H1 (cell line): Measurements from ENCODE around the gene GTPBP10. TPM values are rescaled to one million over a fixed set of nuclear protein-coding genes. Genes with fewer than 3 reads are reported as not detected.
"Not testable (repeated sequence)": the region's sequence is repeated elsewhere in the genome, so short reads cannot be mapped to it uniquely, and the experiment has no call there.

Source experiments
- CTCF ChIA-PET: fragments of 300-600 bp; sonication (Branson Sonifier 250); formaldehyde crosslinking; loops from one replicate; lab custom pipeline; 2021; ENCODE audit not compliant: partially characterized antibody; lab: Charles Lee
- POLR2A ChIA-PET: fragments of 300-600 bp; sonication (Branson Sonifier 250); formaldehyde crosslinking; loops from one replicate; lab custom pipeline; 2021; ENCODE audit warnings: inconsistent platforms; ENCODE audit not compliant: partially characterized antibody; lab: Charles Lee
- DNase-seq, 2 experiments: peaks; one replicate each; pipeline versions ENCODE4 v3.0.0 to v3.0.0-alpha.2; 2010 to 2022; ENCODE audit warnings: low spot score in 2 of 2, low read depth in 1 of 2, mixed read lengths in 1 of 2
- FAIRE-seq: peaks from 2 replicates; lab custom pipeline; 2011; peaks lifted over from hg19 to GRCh38; lab: Jason Lieb, UNC
- H2AFZ ChIP-seq: 2 replicates; pipeline ENCODE4 v1.8.1; 2012; ENCODE audit warnings: low read length, inconsistent platforms
- H2AK5ac ChIP-seq: 2 replicates; pipeline ENCODE4 v1.6.1; 2013; ENCODE audit warnings: low read depth, low read length
- H2BK120ac ChIP-seq: replicated peaks from 2 replicates; pipeline ENCODE3; 2013; ENCODE audit warnings: low read depth, low read length, inconsistent platforms
- H2BK12ac ChIP-seq: 2 replicates; pipeline ENCODE4 v1.6.1; 2013; ENCODE audit warnings: low read depth, low read length
- H2BK15ac ChIP-seq: 2 replicates; pipeline ENCODE4 v1.6.1; 2013; ENCODE audit warnings: low read length
- H2BK20ac ChIP-seq: 2 replicates; pipeline ENCODE4 v1.6.1; 2013; ENCODE audit warnings: low read length
- H2BK5ac ChIP-seq: 2 replicates; pipeline ENCODE4 v1.6.1; 2013; ENCODE audit warnings: low read depth, low read length
- H3K14ac ChIP-seq: 2 replicates; pipeline ENCODE4 v1.6.1; 2013; ENCODE audit warnings: inconsistent platforms; ENCODE audit not compliant: insufficient read length
- H3K18ac ChIP-seq: 2 replicates; pipeline ENCODE4 v1.6.1; 2013; ENCODE audit warnings: low read length; ENCODE audit errors: extremely low read depth
- H3K23ac ChIP-seq: 2 replicates; pipeline ENCODE4 v1.6.1; 2013; ENCODE audit warnings: inconsistent platforms; ENCODE audit not compliant: insufficient read length
- H3K23me2 ChIP-seq: 2 replicates; pipeline ENCODE4 v1.6.1; 2013; ENCODE audit warnings: low read depth, low read length
- H3K27ac ChIP-seq: 2 replicates; pipeline ENCODE4 v1.6.1; 2011; ENCODE audit warnings: low read depth, low read length, inconsistent platforms
- H3K27me3 ChIP-seq, 4 experiments: replicated peaks in 1 of 4; 1 replicate in 1 of 4; 2 replicates in 3 of 4; pipeline versions ENCODE4 v1.6.1 to v1.8.1; 2011 to 2013; ENCODE audit warnings: low read length in 3 of 4, mild to moderate bottlenecking in 3 of 4, inconsistent platforms in 2 of 4, mixed read lengths in 2 of 4, moderate library complexity in 1 of 4; ENCODE audit not compliant: control insufficient read depth in 3 of 4, insufficient read depth in 3 of 4; ENCODE audit errors: extremely low read depth in 1 of 4
- H3K36me3 ChIP-seq, 4 experiments: 2 replicates each; pipeline versions ENCODE4 v1.6.1 to v1.8.1; 2011 to 2013; ENCODE audit warnings: mild to moderate bottlenecking in 4 of 4, low read length in 3 of 4, moderate library complexity in 2 of 4, control low read depth in 1 of 4, inconsistent platforms in 1 of 4; ENCODE audit not compliant: insufficient read depth in 4 of 4, control insufficient read depth in 2 of 4
- H3K4ac ChIP-seq: replicated peaks from 2 replicates; pipeline ENCODE3; 2013; ENCODE audit warnings: low read length, low read depth, mixed read lengths, inconsistent platforms; ENCODE audit not compliant: insufficient read length
- H3K4me1 ChIP-seq, 4 experiments: replicated peaks in 1 of 4; 1 replicate in 1 of 4; 2 replicates in 3 of 4; pipeline versions ENCODE4 v1.6.1 to v1.8.1; 2011 to 2013; ENCODE audit warnings: low read length in 3 of 4, inconsistent platforms in 2 of 4, mixed read lengths in 1 of 4; ENCODE audit not compliant: insufficient read depth in 4 of 4, control insufficient read depth in 3 of 4
- H3K4me2 ChIP-seq, 2 experiments: 2 replicates each; pipeline versions ENCODE4 v1.6.1 to v1.8.1; 2011 to 2013; ENCODE audit warnings: low read depth in 2 of 2, low read length in 2 of 2, control low read depth in 1 of 2, inconsistent platforms in 1 of 2, mild to moderate bottlenecking in 1 of 2; ENCODE audit not compliant: insufficient read depth in 1 of 2
- H3K4me3 ChIP-seq, 4 experiments: fragments of 200-600, 300-600 bp in 1 of 4; sonication (generic), shearing (Covaris generic), sonication (Bioruptor Twin) in 1 of 4; 2 replicates each; pipeline versions ENCODE4 v1.5.1 to v1.8.1; 2011 to 2016; ENCODE audit warnings: low read length in 4 of 4, low read depth in 3 of 4, control low read depth in 2 of 4, inconsistent platforms in 2 of 4, mild to moderate bottlenecking in 2 of 4, mixed read lengths in 1 of 4, moderate library complexity in 1 of 4; ENCODE audit not compliant: insufficient read depth in 2 of 4; ENCODE audit errors: extremely low read depth in 1 of 4
- H3K56ac ChIP-seq: replicated peaks from 2 replicates; pipeline ENCODE3; 2013; ENCODE audit warnings: low read depth, mild to moderate bottlenecking, mixed read lengths, low read length, inconsistent platforms; ENCODE audit not compliant: insufficient read length
- H3K79me1 ChIP-seq: 2 replicates; pipeline ENCODE4 v1.6.1; 2013; ENCODE audit warnings: low read depth, low read length, control low read depth
- H3K79me2 ChIP-seq, 2 experiments: 2 replicates each; pipeline versions ENCODE4 v1.6.1 to v1.8.1; 2012 to 2013; ENCODE audit warnings: low read length in 2 of 2, mild to moderate bottlenecking in 2 of 2, inconsistent platforms in 1 of 2; ENCODE audit not compliant: insufficient read depth in 2 of 2, control insufficient read depth in 1 of 2
- H3K9ac ChIP-seq, 4 experiments: replicated peaks in 1 of 4; 1 replicate in 1 of 4; 2 replicates in 3 of 4; pipeline versions ENCODE4 v1.6.1 to v1.8.1; 2011 to 2013; ENCODE audit warnings: low read depth in 3 of 4, low read length in 3 of 4, control low read depth in 2 of 4, mild to moderate bottlenecking in 2 of 4, moderate library complexity in 2 of 4, inconsistent platforms in 1 of 4; ENCODE audit errors: extremely low read depth in 1 of 4
- H3K9me3 ChIP-seq, 2 experiments: 2 replicates each; pipeline versions ENCODE4 v1.6.1 to v1.8.1; 2012 to 2013; ENCODE audit warnings: mild to moderate bottlenecking in 2 of 2, moderate library complexity in 2 of 2, control low read depth in 1 of 2, inconsistent platforms in 1 of 2, low read depth in 1 of 2, low read length in 1 of 2, mixed read lengths in 1 of 2; ENCODE audit not compliant: insufficient read depth in 2 of 2
- H4K20me1 ChIP-seq, 2 experiments: replicated peaks in 1 of 2; 2 replicates each; pipeline versions ENCODE3 to v1.8.1; 2011 to 2013; ENCODE audit warnings: inconsistent platforms in 2 of 2, low read length in 2 of 2, mild to moderate bottlenecking in 1 of 2; ENCODE audit not compliant: insufficient read depth in 2 of 2, control insufficient read depth in 1 of 2
- H4K5ac ChIP-seq: 2 replicates; pipeline ENCODE4 v1.6.1; 2013; ENCODE audit warnings: low read length, low read depth, mixed read lengths, inconsistent platforms; ENCODE audit not compliant: insufficient read length
- H4K8ac ChIP-seq: 2 replicates; pipeline ENCODE4 v1.8.0; 2013; ENCODE audit warnings: mild to moderate bottlenecking, moderate library complexity, low read length, inconsistent platforms; ENCODE audit not compliant: insufficient read depth; ENCODE audit errors: extremely low read depth
- H4K91ac ChIP-seq: replicated peaks from 2 replicates; pipeline ENCODE3; 2013; ENCODE audit warnings: low read length, mixed read lengths, inconsistent platforms; ENCODE audit not compliant: insufficient read length
- WGBS, 2 experiments: shearing (Covaris generic) in 1 of 2; methylation state at CpG; one replicate each; pipeline versions ENCODE4 v1.1.6 to v1.1.7; 2013 to 2015; ENCODE audit warnings: low lambda C conversion rate in 2 of 2, mixed read lengths in 2 of 2, inconsistent platforms in 1 of 2, low coverage in 1 of 2, missing lambda C conversion rate in 1 of 2; ENCODE audit not compliant: insufficient replicate concordance in 2 of 2, insufficient coverage in 1 of 2, insufficient read length in 1 of 2; ENCODE audit errors: extremely low coverage in 1 of 2, missing lambda C conversion rate in 1 of 2; 5-methylcytosine and 5-hydroxymethylcytosine counted together
- polyA plus RNA-seq, 7 experiments: library from polyadenylated mRNA; depleted of rRNA in 3 of 7; stranded (reverse) in 5 of 7; unstranded in 2 of 7; fragments of >200 nt in 5 of 7; fragments of 200-250 nt in 2 of 7; gene quantifications; 1 replicate in 5 of 7; 2 replicates in 1 of 7; 4 replicates in 1 of 7; pipeline versions ENCODE4 v1.2.1 to v1.2.3, GENCODE V29; 2011 to 2013; ENCODE audit warnings: missing spikeins in 2 of 7, mixed read lengths in 2 of 7
- total RNA-seq: library from RNA; stranded (reverse); fragmentation: NEBNext Ultra II Directional; extraction: Animal tissue kit (Norgen Biotek cat#: 25700); gene quantifications from 2 replicates; pipeline ENCODE4 v1.2.1, GENCODE V29; 2021

Gene GTPBP10
- total and polyA plus RNA-seq, 2 of the 8 experiments (the other 6 are each of a cell fraction or from before 2014, with no cell fraction given) = 4.4 to 21.2 TPM

- POLR2A ChIA-PET = interaction anchor here (1.5 kb wide), 1 partner anchor 11 kb away, joined by 3 read pairs; the partner anchor contains the start of gene GTPBP10
- not testable (repeated sequence) for H3K56ac ChIP-seq, H3K4ac ChIP-seq, H3K23me2 ChIP-seq, H4K20me1 ChIP-seq, H3K79me2 ChIP-seq, H3K27me3 ChIP-seq, H3K4me2 ChIP-seq, H3K27ac ChIP-seq, H4K91ac ChIP-seq, H3K4me1 ChIP-seq, H4K8ac ChIP-seq, H2BK5ac ChIP-seq, H3K79me1 ChIP-seq, FAIRE-seq, H3K9me3 ChIP-seq, H2BK120ac ChIP-seq, H3K9ac ChIP-seq, H3K23ac ChIP-seq, H2AFZ ChIP-seq, H2BK12ac ChIP-seq, H2BK20ac ChIP-seq, H3K36me3 ChIP-seq, H3K4me3 ChIP-seq, DNase-seq, H3K18ac ChIP-seq, H4K5ac ChIP-seq, H3K14ac ChIP-seq, H2AK5ac ChIP-seq, H2BK15ac ChIP-seq
- 93% methylated on average over 2 of the region's 2 CpGs; no CpG with 5 or more reads in 1 of the 2 experiments for WGBS, 2 experiments
- CTCF ChIA-PET = interaction anchor here (0.8 to 2.3 kb wide), 4 partner anchors 11 to 74 kb away, joined by 3 to 7 read pairs (median 6); partner anchors contain the start of genes FAM237B and GTPBP10
Measured at GRCh38 chr7:90334926-90335325, 11.6 kb upstream of the GTPBP10 start.
